IMR-90 (cell line): ENCODE measurements around the gene LRFN2.

Source experiments
- BHLHE40 ChIP-seq: fragments of 150-350 bp; IDR thresholded peaks from 2 replicates; pipeline ENCODE4 v1.6.1; 2016; ENCODE audit warnings: mild to moderate bottlenecking, low read depth, low read length
- CEBPB ChIP-seq: IDR thresholded peaks from 2 replicates; pipeline ENCODE4 v1.6.1; 2012; ENCODE audit warnings: low read depth, low read length, improper control_type of control experiment
- CHD1 ChIP-seq: IDR thresholded peaks from 2 replicates; pipeline ENCODE4 v1.6.1; 2012; ENCODE audit warnings: low read depth, low read length, improper control_type of control experiment
- CTCF ChIP-seq: conservative IDR thresholded peaks from 2 replicates; pipeline ENCODE4 v1.5.1; 2012; ENCODE audit warnings: mild to moderate bottlenecking, low read depth, low read length, improper control_type of control experiment
- FOS ChIP-seq: fragments of 150-350 bp; IDR thresholded peaks from 2 replicates; pipeline ENCODE4 v1.6.1; 2016; ENCODE audit warnings: low read depth, low read length
- MAFK ChIP-seq: IDR thresholded peaks from 2 replicates; pipeline ENCODE4 v1.6.1; 2012; ENCODE audit warnings: low read depth, low read length, improper control_type of control experiment
- MAZ ChIP-seq: IDR thresholded peaks from 2 replicates; pipeline ENCODE4 v1.6.1; 2012; ENCODE audit warnings: low read depth, mild to moderate bottlenecking, low read length, improper control_type of control experiment, moderate library complexity, borderline replicate concordance
- MXI1 ChIP-seq: IDR thresholded peaks from 2 replicates; pipeline ENCODE4 v1.6.1; 2012; ENCODE audit warnings: low read depth, mild to moderate bottlenecking, low read length, moderate library complexity, borderline replicate concordance
- NFE2L2 ChIP-seq: fragments of 150-350 bp; IDR thresholded peaks from 2 replicates; pipeline ENCODE4 v1.6.1; 2016; ENCODE audit warnings: low read depth, mild to moderate bottlenecking, low read length
- POLR2A ChIP-seq: IDR thresholded peaks from 2 replicates; pipeline ENCODE4 v1.6.1; 2012; ENCODE audit warnings: mild to moderate bottlenecking, low read depth, low read length
- RAD21 ChIP-seq: IDR thresholded peaks from 2 replicates; pipeline ENCODE4 v1.6.1; 2012; ENCODE audit warnings: low read length, improper control_type of control experiment
- RCOR1 ChIP-seq: IDR thresholded peaks from 2 replicates; pipeline ENCODE4 v1.6.1; 2012; ENCODE audit warnings: mild to moderate bottlenecking, low read length, improper control_type of control experiment; ENCODE audit not compliant: insufficient replicate concordance
- SMC3 ChIP-seq: fragments of 150-350 bp; IDR thresholded peaks from 2 replicates; pipeline ENCODE4 v1.6.1; 2016; ENCODE audit warnings: low read depth, mild to moderate bottlenecking, antibody characterized with exemption, low read length, moderate library complexity
- USF2 ChIP-seq: fragments of 150-350 bp; IDR thresholded peaks from 2 replicates; pipeline ENCODE4 v1.6.1; 2017; ENCODE audit warnings: mild to moderate bottlenecking, antibody characterized with exemption, low read length, low read depth

GRCh38 chr6:40473026-40473425 is 114.1 kb downstream of the LRFN2 start:
- TF ChIP-seq FOS (no peak), POLR2A (no peak), CTCF (no peak), RAD21 (no peak), MAFK (no peak), USF2 (no peak), CEBPB (no peak), SMC3 (no peak), NFE2L2 (no peak), BHLHE40 (no peak), MXI1 (no peak), RCOR1 (no peak), MAZ (no peak), CHD1 (no peak)
